ENCODE data around the gene SMARCD3.

Gene SMARCD3

DNA sequence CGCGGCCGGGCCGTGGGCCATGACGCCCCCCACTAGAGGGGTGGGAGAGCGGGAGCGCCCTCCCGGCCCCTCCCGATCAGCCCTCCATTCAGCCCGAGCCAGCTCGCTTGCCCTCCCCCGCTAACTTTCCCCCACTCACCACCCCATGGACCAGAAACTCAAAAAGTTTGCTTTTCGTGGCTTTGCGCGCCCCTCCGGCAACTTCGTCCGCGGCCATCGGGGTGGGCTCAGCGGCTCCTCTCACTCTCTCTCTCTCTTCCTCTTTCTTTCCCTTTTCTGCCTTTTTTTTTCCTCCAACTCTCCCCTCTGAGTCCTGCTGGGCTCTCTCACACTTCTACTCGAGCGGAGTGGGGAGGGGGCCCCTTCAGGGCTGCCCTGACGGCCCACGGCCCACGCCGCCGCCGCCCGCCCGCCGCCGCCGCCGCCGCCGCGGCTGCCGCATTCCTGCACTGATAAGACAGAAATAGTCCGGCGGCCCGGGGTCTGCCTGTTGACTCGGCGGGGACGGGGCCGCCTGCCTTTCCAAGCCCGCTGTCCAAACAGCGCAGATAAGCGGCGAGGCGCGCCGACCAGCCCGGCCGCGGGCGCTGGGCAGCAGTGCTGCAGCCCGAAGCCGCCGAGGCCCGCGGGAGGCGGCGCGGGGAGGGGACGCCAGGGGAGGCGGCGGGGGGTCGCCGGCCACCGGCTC is at the start of gene SMARCD3:
SMARCD3 (minus strand) TSS at position 349 of the 688 bp plus-strand sequence; CDS start at position 217, 132 bp downstream.
- DNase-seq (ENCODE audit: low read depth, low spot score): peak; percentile 74

DNA sequence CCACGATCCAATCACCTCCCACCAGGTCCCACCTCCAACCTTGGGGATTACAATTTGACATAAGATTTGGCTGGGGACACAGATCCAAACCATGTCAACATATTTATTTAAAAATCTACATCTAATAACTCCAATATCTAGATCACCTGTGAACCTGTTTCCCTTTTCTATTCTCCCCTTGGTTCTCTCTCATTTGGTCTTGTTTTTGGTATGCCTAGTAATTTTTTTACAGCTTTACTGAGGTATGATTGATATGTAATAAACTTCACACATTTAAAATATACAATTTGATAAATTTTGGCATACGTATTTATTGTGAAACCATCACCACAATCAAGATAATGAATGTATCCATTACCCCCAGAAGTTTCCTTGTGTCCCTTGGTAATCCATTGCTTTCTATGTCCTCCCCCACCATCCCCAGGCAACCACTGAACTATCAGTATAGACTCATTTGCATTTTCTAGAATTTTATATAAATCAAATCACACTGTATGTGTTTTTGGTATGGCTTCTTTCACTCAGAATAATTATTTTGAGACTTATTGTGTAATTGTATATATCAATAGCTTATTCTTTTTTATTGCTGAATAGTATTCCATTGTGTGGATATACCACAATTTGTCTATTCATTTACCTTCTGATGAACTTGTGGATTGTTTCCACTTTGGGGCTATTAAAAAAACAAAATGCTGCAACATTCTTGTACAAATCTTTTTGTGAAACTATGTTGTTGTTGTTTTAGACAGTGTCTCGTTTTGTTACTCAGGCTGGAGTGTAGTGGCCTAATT is 47.9 kb upstream of the SMARCD3 start:
- no peak for DNase-seq (ENCODE audit: low read depth, low spot score)

DNA sequence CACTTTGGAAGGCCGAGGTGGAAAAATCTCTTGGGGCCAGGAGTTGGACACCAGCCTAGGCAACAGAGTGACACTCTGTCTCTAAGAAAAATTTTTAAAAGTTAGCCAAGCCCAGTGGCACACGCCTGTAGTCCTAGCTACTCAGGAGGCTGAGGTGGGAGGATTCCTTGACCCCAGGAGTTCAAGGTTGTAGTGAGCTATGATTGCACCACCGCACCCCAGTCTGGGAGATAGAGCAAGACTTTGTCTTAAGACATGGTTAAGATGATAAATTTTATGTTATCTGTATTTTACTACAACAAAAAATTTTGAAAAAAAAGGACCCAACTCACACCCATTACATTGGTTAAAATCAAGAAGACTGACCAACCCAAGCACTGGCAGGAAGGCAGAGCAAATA is 44.4 kb upstream of the SMARCD3 start:
- DNase-seq (ENCODE audit: low read depth, low spot score): no peak

DNA sequence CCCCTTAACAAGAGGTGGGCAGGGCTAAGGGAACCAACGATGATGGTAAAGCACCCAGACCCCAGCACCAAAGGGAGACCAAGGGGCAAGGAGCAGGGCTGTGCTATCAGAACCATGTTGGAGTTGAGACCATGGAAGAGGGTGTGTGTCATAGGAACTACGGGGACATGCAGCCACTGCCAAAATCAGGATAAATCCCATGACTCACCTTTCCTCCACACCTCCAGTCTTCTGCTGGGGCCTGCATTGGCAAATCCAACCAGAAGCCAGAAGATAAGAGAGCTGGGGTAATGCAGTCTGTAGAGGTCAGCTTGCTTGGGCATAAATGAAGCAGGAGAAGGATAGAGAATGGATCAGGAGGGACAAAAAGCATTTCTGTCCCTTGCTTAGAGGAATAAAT is 42.7 kb upstream of the SMARCD3 start:
- DNase-seq (ENCODE audit: low read depth, low spot score): no peak

DNA sequence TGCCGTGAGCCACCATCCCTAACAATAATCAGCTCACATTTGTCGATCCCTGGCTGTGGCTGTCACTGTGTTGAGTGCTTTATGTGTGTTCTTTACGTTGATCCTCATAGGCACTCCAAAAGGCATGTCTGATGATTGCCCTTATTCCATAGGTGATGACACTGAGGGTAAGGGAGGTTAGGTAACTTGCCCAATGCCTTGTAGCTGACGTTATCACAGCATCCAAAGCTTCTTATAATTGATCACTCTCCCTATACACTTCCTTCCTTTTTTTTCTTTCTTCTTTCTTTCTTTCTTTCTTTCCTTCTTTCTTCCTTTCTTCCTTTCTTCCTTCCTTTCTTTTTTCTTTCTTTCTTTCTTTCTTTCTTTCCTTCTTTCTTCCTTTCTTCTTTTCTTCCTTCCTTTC is 41.9 kb upstream of the SMARCD3 start:
- no peak for DNase-seq (ENCODE audit: low read depth, low spot score)

DNA sequence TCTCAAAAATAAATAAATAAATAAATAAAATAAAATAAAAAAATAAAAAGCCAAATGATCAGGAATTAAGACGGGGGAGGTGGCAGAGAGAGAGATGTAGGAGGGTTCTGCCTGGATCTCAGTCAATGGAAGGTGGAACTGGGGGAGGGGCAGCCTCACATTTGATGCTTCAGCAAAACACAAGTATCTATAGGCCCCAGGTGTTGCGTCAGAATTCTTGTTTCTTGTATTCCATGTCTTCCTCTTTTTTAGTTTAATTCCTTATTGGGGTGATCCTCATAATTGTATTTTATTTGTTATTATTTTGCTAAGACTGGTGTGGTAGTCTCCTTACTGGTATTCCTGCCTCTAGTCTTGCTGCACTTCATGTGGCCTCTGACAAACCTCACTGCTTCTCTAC is 41.4 kb upstream of the SMARCD3 start:
- DNase-seq (ENCODE audit: low read depth, low spot score): no peak

DNA sequence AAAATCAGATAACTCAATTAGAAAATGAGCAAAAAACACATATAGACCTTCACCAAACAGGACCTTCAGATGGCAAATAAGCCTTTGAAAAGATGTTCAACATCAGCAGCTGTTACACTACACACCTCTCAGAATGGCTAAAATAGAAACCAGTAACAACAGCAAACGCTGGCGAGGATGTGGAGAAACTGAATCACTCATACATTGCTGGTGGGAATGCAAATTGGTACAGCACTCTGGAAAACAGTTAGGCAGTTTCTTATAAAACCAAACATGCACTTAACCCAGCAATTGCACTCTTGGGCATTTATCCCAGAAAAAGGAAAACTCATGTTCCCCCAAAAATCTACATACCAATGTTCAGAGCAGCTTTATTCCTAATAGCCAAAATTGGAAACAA is 37.7 kb upstream of the SMARCD3 start:
- no peak for DNase-seq (ENCODE audit: low read depth, low spot score)

DNA sequence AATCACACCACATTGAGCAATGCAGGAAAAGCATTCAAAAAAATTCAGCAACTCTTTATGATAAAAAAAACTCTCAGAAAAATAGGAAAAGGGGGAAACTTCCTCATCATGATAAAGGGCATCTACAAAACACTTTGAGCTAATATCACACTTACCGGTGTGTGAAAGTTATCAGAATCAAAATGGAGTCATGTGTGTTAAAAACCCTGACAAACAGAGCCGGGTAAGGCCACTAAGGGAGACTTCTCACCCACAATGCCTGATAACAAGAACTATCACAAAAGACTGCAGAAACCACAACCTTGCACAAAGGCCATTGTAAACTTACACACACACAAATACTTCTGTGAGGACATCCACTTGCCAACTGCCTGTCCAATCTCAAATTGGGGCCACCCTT is 34.8 kb upstream of the SMARCD3 start:
- DNase-seq (ENCODE audit: low read depth, low spot score): no peak

DNA sequence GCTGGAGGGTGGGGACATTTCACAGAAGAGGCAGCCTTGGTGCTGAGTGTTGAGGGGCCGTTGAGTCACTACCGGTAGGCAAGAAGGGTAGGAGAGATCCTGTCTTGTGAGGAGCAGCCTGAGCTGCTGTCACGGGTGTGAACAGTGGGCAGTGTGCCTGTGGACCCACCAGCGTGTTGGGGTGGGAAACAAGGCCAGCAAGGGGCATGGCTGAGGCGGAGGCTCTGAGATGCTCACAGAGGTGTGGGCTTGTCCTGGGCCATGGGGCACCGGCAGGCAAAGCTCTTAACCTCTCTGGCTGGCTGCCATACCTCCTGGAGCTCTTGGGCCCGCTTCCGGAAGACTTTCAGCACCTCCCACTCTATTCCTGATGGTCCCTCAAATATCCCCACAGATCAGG is 33.6 kb upstream of the SMARCD3 start:
- DNase-seq (ENCODE audit: low read depth, low spot score): no peak

DNA sequence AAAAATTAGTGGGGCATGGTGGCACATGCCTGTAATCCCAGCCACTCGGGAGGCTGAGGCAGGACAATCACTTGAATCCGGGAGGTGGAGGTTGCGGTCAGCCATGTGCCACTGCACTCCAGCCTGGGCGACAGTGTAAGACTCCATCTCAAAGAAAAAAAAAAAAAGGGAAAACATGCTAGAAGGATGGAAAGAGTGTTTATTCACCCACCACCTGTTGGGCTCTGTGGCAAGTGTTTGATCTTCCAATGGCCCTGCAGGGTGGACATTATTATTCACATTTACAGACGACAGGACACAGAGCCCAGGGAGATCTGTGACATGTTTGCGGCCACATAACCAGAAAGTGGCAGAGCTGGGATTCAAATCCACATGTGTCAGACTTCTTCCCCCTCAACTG is 33.2 kb upstream of the SMARCD3 start:
- DNase-seq (ENCODE audit: low read depth, low spot score): no peak

DNA sequence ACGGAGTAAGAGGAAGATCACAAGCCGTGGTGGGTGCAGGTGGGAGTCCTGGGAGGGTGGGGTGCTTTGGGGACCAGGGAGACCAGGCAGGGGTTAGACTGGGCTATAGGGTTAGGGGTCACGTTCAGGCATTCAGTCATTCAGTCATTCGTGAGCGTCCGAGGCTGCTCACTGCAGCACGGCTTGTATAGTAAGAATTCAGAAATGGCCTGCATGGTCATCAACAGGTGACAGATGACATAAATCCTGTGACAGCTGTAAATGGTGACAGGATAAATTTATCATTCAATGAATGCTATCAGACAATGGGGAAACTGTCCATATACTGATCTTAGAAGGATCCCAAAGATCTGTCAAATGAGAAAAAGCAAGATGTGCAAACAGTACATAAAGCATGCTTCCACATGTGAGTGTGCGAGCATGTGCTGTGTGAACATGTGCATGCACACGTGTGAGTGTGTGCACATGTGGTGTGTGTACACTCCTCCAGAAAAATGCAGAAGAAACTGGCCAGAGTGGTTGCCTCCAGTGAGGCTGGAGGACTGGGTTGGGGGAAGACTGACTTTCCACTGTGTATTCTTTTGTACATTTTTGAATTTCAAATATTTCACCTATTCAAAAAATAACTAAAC is 32.0 kb upstream of the SMARCD3 start:
- DNase-seq (ENCODE audit: low read depth, low spot score): no peak

DNA sequence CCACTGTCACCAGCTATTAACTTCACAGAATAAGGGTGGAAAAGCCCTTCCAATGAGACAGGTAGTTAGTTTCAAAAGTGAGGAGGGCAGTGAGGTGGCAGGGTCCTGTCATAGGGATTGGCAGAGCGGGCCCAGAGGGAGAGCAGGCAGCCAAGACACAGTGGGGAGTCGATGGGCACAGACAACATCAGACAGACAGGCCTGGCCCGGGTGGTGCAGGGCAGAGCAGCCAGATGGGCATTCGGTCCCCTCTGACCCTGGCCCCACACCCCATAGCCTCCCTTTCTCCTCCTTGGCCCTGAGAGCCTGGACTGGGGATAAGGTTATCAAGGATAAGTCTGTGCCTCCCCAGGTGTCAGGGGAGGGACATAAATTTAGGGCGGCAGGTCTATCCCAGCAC is 31.4 kb upstream of the SMARCD3 start:
- no peak for DNase-seq (ENCODE audit: low read depth, low spot score)

DNA sequence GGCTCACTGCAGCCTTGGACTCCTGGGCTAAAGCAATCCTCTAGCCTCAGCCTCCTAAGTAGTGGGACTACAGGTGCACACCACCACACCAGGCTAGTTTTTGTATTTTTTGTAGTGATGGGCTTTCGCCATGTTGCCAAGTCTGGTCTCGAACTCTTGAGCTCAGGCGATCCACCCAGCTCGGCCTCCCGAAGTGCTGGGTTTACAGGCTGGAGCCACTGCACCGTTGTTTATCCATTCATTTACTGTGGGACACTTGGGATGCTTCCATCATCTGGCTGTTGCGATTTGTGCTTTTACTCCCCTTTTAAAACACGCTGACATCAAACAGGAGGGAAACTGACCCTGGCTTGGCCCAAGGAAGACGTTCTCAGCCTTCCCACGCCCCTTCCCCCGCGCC is 30.5 kb upstream of the SMARCD3 start:
- DNase-seq (ENCODE audit: low read depth, low spot score): no peak

DNA sequence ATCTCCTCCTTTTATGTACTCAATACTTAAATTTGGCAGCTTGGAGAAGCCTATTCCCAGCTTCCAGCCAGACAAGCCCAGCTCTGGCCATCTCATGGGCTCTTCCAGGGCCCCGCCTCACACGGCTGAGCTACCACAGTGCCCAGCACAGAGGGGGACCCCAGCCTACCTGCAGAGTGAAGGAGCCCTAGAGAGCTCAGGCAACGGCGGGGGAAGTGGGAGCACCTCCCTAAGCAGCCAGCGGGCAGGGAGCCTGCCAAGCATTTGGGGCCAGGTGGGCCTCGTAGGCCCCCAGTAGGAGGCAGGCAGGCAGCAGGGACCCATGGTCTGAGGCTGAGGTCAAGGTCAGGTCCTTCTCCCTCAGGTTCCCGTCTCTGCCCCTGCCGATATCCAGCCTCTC is 29.1 kb upstream of the SMARCD3 start:
- DNase-seq (ENCODE audit: low read depth, low spot score): no peak

DNA sequence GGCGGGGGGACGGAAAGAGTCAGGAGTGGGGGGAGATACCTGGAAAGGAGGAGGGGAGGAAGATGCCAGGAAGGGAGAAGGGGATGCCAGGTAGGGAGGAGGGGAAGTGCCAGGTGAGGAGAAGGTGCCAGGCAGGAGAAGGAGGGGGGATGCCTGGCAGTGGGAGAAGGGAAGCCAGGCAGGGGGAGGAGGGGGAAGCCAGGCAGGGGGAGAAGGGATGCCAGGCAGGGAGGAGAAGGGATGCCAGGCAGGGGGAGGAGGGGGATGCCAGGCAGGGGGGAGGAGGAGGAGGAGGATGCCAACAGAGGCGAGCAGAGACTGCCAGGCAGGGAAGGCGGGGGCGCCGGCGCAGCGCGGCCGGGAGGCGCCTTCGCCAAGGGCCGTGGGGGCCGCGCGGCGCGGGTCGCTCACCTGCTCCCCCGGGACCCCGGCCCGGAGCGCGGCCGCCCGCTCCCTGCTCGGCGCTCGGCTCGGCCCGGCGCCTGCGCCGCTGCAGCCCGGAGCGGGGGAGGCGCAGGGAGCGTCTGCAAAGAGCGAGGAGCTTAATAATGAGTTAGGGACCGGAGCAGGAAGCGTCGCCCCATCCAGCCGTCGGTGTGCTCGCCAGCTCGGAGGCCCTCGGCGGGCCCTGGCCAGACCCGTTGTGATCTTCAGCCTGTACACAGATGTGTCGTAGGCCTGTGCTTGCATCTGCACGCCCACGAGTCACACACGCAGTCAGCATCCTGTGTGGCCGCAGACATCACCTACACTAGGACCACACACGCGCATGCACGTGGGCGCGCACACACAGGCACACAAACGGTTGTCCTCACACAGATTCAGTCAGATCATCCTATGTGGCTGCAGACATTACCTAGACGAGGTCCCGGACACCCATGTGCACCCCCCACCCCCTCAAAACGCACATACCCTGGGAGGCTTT is 28.4 kb upstream of the SMARCD3 start:
- DNase-seq (ENCODE audit: low read depth, low spot score): peak; percentile 63

DNA sequence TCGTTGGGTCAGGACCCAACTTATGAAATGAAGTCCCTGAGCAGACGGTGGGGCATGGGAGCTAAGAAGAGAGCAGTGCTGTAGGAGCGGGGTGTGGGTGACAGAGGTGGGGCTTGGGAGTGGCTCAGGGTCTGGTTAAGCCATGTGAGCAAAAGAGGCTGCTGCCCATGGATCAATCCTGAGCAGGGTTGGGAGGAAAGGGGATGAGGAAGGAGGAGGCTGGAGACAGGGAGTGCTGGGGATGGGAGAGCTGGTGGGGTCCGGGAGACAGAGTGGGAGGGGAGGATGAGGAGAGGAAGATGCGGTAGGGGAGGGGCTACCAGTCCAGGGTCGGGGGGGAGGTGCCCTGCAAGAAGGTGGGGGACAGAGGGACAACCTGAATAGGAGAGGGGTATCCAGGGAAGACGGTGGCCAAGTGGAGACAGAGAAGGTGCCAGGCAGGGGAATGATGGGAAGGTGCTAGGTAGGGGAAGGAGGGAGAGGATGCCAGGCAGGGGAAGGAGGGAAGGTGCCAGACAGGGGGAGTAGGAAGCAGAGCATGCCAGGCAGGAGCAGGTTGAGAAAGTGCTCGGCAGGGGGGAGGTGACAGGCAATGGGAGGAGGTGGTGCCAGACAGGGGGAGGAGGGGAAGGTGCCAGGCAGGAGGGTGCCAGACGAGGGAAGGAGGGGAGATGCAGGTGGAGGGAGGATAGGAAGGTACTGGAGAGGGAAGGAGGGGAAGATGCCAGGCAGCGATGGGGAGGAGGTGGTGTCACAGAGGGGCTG is 27.5 kb upstream of the SMARCD3 start:
- no peak for DNase-seq (ENCODE audit: low read depth, low spot score)

DNA sequence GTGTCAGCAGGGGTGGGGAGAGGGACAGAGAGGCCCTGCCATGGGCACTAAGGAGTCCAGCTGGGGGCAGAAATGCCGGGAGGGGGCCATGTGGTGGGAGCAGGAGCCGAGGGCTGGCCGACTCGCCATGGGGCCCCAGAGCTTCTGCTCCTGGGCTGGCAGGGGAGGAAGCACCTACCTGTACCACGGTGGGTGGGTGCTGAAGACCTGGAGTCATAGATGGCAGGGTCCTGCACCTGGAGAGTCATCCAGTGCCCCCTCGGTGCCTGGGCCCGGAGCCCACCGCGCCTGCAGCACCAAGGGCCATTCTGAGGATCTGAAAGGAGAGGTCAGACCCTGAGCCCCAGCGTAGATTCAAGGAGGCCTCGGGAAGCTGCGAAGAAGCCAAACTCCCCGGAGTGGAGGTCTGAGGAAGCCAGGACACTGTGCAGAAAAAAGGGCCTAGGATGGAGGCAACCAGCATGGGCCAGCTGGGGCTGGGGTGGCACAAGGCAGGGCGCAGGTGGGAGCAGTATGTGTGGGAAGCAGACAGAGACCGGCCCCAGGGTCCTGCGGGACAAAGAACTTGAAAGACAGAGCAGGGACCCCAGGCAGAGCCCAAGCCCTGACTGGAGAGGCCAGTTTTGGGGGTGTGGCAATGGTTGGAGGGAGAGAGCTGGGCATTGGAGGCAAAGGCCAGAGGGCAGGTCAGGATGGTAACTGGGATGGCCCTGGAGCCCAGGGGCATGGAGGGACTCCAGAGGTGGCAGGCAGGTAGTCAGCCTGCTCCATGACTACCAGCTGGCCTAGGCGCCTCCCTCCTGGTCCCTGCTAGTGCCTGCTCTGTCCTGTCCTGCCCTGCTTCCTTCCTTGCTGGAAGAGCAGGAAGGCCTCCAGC is 26.7 kb upstream of the SMARCD3 start:
- no peak for DNase-seq (ENCODE audit: low read depth, low spot score)

DNA sequence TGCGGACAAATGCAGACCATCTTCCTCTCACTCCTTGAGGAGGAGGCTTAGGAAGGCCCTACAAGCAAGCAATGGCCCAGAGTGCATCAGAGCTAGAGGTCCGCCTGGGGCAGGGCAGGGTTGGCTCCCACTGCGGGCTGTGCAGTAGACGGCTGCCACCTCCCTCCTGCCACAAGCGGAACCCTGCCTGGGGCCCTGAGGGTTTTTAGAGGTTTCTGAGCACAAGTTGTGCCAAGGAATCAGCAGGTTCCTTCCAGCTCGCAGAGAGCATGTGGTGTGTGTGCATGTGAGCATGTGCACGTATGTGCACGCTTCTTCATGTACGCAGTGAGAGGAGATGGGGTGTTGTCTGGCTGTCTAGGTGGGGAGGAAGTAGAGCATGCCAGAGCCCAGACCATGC is 25.9 kb upstream of the SMARCD3 start:
- no peak for DNase-seq (ENCODE audit: low read depth, low spot score)

DNA sequence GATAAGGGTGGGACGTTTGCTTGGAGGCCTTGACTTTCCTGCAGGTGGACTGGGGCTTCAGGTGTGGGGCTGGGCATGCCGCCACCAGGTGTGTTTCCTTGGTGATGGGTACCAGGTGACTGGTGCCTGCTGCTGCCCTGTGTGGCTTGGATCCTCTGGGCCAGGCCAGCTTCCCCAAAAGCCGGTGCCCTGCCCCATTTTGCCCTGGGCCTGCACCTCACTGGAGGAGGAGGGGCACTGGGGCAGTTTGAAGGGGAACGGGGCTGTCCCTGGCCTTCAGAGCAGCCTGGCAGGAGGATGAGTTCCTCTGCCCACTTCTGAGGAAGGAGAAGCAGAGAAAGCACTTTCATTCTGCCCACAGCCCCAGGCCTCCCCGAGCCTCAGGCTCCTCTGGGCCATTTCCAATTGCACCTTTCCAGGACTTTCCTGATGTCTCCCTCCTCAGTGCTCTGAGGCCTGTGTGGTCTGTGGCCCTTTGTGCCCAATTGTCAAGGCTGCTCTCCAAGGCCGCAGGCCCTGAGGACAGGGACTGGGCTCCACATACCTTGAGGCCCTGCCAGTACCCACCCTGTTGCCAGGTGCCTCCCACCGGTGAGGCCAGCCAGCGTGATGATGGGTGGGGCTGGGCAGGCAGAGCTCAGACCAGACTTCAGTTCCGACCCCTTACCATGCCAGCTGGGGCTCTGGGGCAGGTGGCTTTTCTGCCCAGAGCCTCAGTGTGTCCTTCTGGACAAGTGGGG is 25.3 kb upstream of the SMARCD3 start:
- no peak for DNase-seq (ENCODE audit: low read depth, low spot score)

All from ELF-1 (cell line).